Right renal cortex interstitium (tissue), 3 donors: Measurements from ENCODE around the gene PDCD4. TPM values are rescaled to one million over a fixed set of nuclear protein-coding genes. Genes with fewer than 3 reads are reported as not detected.
"Not testable (repeated sequence)": the region's sequence is repeated elsewhere in the genome, so short reads cannot be mapped to it uniquely, and the experiment has no call there.

Experiments used
- DNase-seq, 3 donors: peaks; one replicate each; pipeline ENCODE4 v3.0.0-alpha.2; 2013; ENCODE audit warnings: low read depth in 3 of 3, low spot score in 2 of 3
- polyA plus RNA-seq, 3 donors: library from polyadenylated mRNA; unstranded; fragments of 120-200 nt; gene quantifications; one replicate each; pipeline ENCODE4 v1.2.1, GENCODE V29; 2013; ENCODE audit not compliant: insufficient read length in 3 of 3

Gene PDCD4
- polyA plus RNA-seq, 3 donors: 257 to 283 (median 268) TPM

DNA sequence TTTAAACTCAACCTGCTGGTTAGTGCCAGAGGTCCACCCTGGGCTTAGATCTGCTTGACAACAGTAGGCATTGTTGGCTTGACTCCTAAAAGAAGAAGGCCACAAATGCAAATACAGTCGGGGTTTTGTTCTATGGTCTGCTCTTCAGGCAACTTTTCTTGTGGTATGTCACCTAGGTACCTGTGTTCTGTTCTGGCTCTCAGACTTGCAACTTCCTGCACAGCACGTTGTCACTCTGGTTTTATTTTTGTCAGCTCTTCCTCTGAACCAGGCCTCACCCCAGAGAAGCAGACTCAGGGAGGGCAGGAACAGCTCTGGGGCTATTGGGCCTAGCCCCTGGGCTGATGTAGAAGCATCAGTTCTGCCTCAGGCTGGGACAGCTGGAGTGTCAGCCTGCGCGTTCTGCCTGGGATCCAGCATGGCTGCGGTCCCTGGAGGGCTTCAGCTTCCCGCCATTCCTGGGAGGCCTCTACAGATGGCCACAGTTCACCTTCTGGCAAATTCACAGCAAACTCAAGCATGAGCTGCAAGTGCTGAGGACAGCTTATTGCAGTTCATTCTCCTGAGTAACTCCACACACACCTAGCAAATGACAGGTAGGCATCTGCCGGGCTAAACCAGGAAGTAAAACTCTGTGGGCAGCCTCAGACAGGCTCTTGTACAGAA, 11.0 kb upstream of the PDCD4 start:
- DNase-seq: no peak

DNA sequence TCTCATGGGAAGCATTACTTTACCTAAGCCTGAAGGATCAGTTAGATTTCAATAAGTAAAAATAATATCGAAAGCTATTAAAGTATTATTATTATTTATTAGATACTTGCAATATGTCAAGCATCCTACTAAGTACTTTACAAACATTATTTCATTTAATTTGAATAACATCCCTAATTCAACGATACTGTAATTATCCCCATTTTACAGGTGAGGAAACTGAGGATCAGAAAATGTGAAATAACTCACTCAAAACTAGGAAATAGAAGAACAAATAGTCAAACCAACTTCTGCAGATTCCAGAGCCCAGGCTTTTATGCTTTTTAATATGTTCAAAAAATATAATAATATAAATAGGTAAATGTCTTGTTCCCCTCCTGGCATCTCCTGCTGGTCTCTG, 10.3 kb upstream of the PDCD4 start:
- DNase-seq: no peak

DNA sequence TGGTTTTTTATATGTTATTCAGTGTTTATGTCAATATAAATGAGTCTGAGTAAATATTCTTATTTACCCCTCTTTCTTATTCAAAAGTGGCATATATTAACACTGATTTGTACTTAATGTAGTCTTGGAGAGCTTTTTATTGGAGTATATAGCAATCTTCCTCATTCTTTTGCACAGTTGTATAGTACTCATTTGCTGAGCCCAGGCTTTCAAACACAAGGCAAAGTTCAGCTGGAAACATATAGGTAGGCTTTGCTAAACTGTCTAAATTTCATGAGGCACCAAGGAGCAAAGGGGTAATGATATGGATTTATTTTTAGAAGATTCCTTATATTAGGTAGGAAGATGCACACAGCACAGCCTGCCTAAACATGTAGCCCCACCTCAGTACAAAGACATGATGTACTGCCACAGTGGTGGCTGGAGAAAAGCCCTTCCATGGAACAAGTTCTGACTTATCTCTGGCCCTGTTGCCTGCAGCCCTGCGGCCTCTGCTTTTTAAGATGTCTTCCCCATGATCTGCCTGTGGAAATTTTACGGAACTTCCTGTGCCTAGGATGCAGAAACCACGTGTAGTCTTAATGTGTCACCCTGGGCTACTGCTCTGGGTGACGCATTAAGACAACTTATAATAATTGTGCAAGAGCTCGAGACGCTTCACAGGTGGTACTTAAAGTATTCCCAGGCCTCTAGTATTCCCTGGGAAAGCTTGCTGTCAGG, 9.6 kb upstream of the PDCD4 start:
- no peak for DNase-seq

DNA sequence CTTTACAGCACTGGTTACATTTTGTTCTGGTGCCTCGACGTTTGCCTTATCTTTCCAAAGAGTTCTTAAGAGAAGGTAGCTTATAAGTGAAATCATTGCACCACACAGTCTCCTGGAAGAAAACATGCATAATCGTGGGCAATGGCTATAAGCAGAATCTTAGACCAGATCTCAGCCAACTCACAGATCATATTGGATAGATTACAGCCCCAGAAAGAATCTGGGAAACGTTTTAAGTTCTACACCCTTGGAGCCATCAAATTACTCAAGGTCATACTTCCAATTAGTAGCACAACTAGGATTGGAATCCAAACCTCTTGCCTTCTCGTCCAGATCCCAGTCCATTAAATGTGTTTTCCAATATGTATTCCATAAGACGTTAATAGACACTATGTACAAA, 8.8 kb upstream of the PDCD4 start:
- no peak for DNase-seq

DNA sequence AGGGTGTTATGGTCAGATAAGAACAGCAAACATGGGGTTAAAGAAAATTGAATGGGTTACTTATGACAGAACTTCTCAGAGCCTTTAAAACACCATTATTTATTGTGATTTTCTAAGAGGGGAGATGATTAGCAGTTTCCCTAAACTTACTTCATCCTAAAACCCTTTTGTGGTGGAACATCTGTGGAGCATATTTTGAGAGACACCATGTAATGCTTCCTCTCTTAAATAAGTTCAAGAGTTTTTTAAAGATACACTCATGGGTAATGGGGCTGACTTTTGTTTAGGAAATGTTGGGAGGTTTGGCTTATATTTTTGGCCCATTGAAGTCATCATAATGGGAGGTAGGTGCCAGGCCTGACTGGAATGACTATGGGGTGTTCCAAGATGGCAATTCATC, 8.4 kb upstream of the PDCD4 start:
- DNase-seq: no peak

DNA sequence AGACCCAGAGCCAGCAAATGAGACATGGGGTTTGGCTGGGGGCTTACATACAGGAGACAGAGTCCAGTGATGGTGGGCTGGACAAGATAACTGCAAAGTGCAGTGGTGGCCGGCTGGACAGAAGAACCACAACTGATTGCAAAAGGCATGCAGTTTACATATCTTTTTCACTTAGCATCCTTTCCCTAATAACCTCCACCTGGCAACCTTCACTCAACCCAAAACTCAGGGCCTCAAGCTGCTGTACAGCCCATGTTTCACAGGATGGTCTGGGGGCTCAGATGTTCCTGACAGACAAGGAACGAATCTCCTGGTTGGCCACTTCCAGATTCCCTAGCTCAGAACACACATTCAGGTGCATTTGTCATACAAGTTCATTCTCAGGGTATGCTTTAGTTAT, 7.8 kb upstream of the PDCD4 start:
- no peak for DNase-seq

DNA sequence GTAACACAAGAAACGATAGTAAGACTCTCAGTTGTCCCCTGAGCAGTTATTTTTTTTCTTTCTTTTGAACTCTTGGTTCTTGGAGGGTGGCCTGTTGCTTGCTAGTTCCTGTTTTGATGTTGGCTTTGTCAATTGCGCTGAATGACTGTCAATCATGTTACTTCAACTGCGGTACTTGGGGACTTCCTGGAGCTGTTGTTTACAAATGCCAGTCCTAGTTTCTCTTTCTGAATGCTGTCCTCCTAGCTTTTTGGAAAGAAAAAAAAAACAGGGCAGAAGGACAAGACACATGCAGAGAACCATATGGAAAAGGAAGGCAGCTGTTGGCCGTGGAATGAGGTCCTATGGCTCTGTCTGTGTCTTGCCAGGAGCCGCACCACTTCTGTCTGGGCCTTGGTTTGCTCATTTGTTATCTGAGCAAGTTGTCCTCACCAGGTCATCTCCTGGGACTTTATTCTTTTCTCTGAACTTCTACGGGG, 7.0 kb upstream of the PDCD4 start:
- no peak for DNase-seq

DNA sequence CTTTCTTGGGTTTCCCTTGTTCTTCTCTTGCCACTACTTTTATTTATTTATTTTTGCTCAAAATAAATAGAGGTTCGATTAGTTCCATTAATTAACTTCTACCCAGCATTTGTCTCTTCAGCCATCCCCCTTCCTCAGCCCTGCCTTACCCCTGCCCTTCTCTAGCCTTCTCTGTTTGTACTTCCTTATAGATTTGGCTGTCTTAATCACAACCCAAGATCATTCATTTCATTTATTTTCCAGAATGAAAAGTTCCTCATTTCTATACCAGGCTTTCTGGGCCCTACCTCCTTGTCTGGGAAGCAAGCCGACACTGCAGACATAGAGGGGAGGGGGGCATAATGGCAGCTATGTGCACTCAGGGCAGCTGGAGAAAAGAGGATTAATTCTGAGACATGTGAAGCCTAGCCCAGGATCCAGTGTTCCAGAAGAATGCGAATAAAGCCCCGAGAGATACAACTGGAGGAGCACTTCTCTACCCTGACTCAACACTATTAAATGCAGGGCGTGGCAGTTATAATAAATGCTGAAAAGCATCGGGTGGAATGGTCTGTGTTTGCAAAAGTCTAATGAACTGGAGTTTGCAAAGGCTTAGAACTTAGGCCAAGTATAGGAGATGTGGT, 6.4 kb upstream of the PDCD4 start:
- DNase-seq: no peak

DNA sequence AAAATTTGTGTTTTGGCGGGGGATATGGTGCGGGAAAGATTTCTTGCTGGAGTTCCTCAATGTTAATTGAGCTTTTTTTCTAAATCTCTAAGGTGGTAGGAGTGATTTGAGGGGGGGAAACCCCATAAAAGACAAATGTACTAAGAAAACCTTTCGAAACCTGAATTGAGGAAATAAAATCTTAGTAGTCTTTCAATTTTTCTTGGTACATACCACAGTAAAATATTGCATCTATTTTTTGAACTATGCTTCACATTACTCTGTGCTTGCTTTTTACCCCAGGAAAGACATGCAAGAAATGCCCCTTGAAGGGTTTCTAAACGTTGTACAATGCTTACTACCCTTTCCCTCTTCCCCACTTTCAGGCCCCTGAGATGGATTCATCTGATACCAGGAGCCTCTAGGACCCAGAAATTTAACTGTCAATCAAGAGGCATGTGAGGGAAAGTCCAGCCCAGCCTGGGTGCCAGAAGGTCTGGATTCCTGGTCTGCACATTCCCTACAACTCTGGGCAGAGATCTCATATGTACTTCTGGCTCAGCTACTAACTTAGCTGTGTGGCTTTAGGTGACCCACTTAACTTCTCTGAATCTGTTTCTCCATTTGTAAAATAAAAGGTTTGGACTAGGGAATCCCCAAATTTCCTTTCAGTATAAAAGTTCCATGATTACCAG, 5.8 kb upstream of the PDCD4 start:
- no peak for DNase-seq

DNA sequence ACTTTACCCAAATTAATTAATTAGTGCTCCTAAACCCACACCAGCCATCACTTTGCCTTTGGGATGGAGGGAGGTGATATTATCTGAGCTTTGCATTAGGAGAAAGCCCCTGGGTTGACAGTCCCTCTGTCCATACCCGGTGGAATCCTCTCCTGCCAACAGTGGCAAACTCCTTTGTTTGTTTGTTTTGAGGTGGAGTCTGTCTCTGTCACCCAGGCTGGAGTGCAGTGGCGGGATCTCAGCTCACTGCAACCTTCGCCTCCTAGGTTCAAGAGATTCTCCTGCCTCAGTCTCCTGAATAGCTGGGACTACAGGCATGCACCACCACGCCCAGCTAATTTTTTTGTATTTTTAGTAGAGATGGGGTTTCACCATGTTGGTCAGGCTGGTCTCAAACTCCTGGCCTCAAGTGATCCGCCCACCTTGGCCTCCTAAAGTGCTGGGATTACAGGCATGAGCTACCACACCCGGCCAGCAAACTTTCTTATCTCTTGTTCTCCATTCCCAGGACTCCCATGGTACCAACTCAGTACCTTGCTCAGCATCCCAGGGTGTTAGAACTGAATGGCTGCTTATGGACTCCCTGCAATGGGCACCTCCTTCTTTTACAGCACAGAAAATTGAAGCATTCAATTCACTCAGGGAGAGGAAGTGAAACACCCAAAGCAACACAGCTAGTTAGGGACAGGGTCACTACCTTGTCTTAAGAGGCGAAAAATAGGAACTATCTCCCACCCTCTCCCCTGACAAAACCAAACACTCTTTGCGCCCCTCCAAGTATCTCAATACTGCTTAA, 4.5 kb upstream of the PDCD4 start:
- DNase-seq: not testable (repeated sequence)

DNA sequence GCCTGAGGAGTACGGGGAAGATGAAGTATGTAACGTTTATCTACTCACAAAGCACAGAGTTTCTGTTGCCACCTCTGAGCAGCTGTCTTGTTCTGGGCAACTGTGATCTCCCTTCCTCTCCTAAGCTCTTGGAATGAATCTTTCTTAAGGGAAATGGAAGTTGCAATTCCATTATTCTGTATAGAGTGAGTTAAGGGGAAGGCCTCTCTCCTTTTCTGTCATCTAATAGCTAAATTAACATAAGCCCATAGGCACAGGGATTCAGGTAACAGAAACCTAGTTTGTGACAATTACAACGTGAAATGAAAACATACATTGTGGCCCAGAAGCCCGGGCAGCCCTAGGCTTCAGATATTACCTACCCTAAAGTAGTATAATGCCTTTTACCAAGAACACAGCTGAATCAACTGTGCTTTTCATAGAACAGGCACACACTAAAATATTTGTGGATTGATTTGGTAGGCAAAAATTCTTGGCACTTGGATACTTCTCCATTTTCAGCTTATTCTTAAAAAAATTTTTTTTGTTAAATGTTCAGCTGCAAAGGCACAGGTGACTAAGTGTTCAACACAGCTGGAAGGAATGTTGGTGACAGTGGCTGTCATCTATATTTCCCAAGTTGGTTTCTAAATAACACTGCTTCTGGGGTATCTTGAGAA, 3.8 kb upstream of the PDCD4 start:
- no peak for DNase-seq

DNA sequence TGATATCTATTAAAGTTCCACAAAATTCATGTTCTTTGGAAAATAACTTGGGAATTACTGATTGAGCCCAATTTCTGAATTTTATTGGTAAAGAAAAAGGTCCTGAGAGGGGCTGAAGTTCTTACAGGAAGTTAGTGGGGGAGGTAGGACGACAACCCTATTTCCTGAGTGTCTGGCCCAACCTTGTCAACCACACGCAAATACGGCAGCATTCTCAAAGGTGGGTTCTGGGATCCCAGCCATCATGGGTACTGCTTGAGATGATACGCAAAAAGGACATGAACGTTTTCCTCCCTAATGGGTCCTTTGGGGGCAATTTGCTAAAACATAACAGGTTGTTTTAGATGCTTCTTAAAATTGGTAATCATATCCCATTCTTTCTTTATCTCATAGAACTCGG, 2.7 kb upstream of the PDCD4 start:
- DNase-seq: no peak

DNA sequence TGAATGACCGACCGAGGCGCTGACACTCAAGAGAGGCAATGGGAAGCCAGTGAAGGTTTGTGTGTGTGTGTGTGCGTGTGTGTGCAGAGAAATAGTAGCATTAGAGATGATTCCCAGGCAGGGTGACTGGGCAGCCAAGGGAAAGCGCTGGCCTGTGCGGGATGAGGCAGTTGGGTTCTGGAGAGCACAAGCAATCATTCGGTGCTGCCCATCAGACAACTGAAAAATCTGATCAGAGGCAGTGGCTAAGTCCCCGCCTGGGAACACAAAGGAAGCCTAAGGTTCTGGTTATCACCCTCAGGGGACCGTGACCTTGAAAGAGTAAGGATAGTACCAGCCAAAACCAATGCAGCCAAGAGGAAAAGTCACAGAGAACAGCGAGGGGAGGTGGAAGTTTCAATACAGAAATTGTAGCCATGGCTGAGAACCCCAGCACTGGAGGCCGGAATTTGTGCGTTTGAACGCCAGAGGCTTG, 868 bp upstream of the PDCD4 start:
- DNase-seq: no peak

DNA sequence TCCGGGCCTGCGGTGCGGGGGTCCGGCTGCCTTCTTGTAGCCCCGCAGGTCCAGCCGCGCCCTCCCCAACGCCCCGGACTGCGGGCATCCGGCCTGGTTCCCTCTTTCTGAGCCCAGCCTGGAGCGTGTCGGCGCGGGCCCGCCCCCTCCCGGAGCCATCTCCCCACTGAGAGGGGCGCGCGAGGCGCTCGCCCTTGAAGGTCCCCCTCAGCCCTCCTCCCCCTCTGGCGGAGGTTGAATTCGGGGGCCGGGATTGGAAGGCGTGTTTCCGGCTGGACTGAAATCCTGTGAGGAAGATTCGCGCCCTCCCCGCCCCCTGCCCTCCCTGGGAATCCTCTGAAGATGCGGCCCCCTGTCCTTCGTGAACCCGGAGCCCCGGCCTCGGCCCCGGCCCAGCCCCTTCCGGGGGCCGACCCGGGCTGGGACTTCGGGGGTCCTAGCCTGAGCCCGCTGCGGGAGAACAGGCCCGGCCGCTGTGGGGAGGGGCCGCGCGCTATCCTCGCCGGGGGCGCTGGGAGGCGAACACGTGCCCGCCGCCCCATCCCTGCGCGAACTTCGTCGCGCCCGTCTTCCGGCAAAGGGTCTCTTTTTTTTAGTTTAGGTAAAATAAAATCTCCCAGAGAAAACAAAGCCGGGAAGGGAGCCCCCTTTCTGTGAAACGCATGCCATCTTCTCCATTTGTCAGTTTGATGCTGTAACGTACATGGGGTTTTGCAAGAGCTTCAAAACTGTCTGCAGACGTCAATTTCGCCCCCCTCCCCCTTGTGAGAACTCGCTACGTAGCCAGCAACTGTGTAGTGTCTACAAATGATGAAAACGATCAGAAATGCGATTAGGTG, 636 bp downstream of the PDCD4 start:
- DNase-seq: peak in 2 of 3 donors; percentile 72 to 75

DNA sequence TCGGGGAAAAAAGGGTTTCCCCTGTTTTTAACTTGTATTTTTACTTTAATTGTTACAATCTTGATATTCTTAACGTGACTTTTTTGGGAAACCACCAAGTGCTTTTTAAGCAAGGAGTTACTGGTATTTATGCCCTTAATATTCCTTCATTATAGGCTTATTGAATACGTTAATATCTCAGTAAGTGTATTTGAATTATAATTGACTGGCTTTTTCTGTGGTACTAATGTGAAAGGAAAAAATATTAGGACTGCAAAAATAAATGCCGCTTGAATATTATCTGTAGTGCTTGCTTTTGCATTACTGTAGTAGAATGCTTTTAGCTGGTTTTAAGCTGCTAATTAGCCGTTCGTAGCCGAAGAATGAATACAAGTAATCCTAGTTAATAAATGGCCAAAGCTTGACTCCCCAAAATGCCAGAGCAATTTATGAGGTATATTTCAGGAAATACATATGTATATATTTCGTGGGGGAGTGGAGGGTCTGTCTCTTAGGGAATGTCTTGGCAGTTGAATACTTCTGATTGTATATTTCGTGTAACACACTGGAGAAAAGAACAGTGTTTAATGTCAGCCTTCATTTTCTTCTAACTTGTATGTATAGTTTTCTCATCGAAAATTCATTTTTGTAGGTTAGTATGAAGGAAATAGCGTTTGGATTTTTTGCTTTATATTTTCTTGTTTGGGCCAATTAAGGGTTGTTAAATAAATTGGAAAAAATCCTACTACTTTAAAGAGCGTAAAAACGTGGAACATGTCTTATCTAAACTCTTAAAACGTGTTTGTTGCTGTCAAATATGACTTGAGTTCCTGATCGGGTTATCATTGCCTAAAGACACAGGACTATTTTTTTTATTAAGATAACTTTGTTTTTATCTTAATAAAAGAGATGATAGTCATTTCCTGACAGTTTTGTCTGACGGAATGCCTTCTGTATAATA, 1.5 kb downstream of the PDCD4 start:
- DNase-seq: no peak

DNA sequence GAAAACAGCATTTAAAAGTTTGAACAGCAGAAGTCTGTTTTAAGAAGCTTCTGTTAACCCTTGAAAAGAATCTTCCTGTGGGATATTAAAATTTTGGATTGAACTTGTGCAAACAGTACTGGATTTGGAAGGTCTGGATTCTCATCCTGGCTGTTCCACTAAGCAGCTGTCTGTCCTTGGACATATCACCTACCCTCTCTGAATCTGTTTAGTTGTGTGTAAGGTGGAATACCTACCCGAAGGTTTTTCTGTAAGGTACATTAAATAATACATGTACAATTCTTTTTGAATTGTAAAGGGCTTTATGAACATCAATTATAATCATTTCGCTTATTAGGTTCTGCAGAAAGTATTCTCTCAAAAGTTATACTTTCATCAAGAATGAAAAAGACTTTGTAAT, 2.2 kb downstream of the PDCD4 start:
- no peak for DNase-seq

DNA sequence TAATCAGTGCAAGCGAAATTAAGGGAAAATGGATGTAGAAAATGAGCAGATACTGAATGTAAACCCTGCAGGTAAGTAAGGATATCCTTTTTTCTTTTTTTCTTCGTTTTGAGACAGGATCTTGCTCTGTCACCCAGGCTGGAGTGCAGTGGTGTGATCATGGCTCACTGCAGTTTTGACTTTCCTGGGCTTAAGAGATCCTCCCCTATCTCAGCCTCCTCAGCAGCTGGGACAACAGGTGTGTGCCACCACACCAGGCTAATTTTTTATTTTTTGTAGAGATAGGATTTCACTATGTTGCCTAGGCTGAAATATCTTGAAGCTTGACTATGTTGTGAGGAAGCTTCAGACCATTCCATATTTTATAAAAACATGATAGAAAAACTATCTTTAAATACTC, 4.3 kb downstream of the PDCD4 start:
- DNase-seq: no peak

DNA sequence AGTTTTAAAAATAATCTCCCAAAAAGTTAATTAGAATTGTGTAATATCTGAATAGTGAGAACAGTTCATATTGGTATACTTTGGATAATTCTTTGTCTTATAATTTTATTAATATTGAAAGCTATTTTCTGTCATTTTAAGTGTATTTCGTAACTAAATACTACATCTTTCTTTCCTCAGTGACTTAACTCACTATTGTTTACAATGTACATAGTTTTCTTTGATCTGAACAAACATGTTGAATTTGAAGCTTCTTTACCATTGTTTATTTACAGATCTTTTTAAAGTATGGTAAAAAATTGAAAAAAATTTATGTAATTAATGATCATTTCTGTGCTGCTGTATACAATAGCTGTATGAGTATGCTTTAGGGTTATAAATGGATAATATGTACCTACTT, 5.1 kb downstream of the PDCD4 start:
- DNase-seq: no peak
